Vagina (tissue), 2 donors: ENCODE results near the gene ARFGEF3. TPM values are rescaled to one million over a fixed set of nuclear protein-coding genes. Genes with fewer than 3 reads are reported as not detected.

ENCODE experiments used
- DNase-seq, 2 donors: peaks; one replicate each; pipeline ENCODE4 v3.0.0-alpha.2; 2017; ENCODE audit errors: extremely low spot score in 2 of 2
- H3K27ac ChIP-seq: fragments of 200-600 bp; sonication (generic); one replicate; pipeline ENCODE4 v1.5.1; 2019
- H3K27me3 ChIP-seq: fragments of 200-600 bp; sonication (generic); one replicate; pipeline ENCODE4 v1.5.1; 2019
- H3K36me3 ChIP-seq, 2 donors: fragments of 200-600 bp; sonication (generic); one replicate each; pipeline ENCODE4 v1.5.1; 2017 to 2019
- H3K4me1 ChIP-seq: fragments of 200-600 bp; sonication (generic); one replicate; pipeline ENCODE4 v1.5.1; 2019
- H3K4me3 ChIP-seq, 2 donors: fragments of 200-600 bp; sonication (generic); 1 replicate in 1 of 2; 2 replicates in 1 of 2; pipeline ENCODE4 v1.5.1; 2016 to 2019
- H3K9me3 ChIP-seq: fragments of 200-600 bp; sonication (generic); one replicate; pipeline ENCODE4 v1.5.1; 2019
- CTCF ChIP-seq, 3 experiments: fragments of 450-650 bp in 2 of 3; fragments of 200-600 bp in 1 of 3; sonication (generic) in 1 of 3; IDR thresholded peaks; one replicate each; pipeline ENCODE4 v1.5.1; 2017 to 2019; ENCODE audit warnings: antibody characterized with exemption in 3 of 3, mild to moderate bottlenecking in 2 of 3, moderate library complexity in 2 of 3
- POLR2A ChIP-seq, 2 donors: fragments of 450-650 bp; IDR thresholded peaks; one replicate each; pipeline ENCODE4 v1.6.1; 2017; ENCODE audit warnings: antibody characterized with exemption in 2 of 2, mild to moderate bottlenecking in 2 of 2, moderate library complexity in 2 of 2
- POLR2AphosphoS5 ChIP-seq, 2 donors: sonication (generic); formaldehyde crosslinking; IDR thresholded peaks; one replicate each; pipeline ENCODE4 v1.9.0; 2017; ENCODE audit warnings: antibody characterized with exemption in 2 of 2, mild to moderate bottlenecking in 2 of 2, low read depth in 1 of 2; ENCODE audit not compliant: insufficient read depth in 1 of 2
- intact Hi-C: fragments of 100-400 bp; cut with DNase I; formaldehyde crosslinking; loops from one replicate; pipeline ENCODE4 v1.15.1; 2023
- total RNA-seq: library from RNA; depleted of rRNA; stranded (reverse); fragments of >200 nt; gene quantifications from one replicate; pipeline ENCODE4 v1.2.3, GENCODE V29; 2016

Gene ARFGEF3
- total RNA-seq, 1 donor from 2014 or later, result 2.2 TPM

DNA sequence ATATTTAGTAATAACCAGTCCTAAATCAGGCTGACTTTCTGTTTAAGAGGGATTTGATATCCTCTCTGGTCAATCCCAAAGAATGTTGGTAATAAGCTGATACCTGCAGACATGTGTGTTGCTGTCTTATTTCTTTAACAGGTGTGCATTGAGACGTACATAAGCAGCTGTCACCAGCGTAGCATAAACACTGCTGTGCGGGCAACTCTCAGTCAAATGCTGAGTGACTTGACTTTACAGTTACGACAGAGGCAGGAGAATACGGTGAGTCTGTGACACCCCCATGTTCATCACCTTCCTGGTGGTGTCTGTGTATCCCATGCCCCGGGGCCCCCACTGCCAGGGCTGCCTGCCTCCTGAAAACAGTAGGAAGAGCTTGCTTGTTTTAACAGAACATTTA, 76.6 kb downstream of the ARFGEF3 start:
- H3K27me3 ChIP-seq, result no peaks in the 10 kb centered on the region
- no peaks in the 10 kb centered on the region for H3K9me3 ChIP-seq
- no peak for TF ChIP-seq POLR2A (IDR thresholded peaks at IDR 0.05)
- TF ChIP-seq POLR2AphosphoS5 (IDR thresholded peaks at IDR 0.05; ENCODE audit: insufficient read depth in 1 of 2, low read depth in 1 of 2), result no peak
- no peak for TF ChIP-seq CTCF (IDR thresholded peaks at IDR 0.05)
- no peak for DNase-seq
- H3K36me3 ChIP-seq, result no peaks in the 10 kb centered on the region
- H3K4me1 ChIP-seq, result no peaks in the 10 kb centered on the region
- no peak overlapping the region for H3K27ac ChIP-seq
- no peak overlapping the region for H3K4me3 ChIP-seq
- intact Hi-C loops, result no loop called here

DNA sequence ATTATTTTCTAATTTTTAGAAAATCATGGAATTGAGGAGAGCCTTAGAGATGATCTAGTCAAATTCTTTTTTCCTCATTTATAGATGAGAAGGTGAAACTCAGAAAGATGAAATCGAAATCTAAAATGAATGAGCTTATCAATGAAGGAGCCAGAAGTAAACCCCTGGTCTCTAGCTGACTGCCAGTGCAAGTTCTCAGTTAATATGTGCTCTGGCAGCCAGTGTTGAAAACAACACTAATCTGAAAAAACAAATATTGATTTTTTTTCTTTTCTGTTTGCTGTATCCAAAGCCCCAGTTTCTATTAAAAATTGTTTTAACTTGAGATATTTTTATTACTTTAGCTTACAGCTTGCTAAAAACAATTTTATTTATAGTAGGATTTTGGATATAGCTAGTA, 78.0 kb downstream of the ARFGEF3 start:
- H3K36me3 ChIP-seq, result no peaks in the 10 kb centered on the region
- H3K4me3 ChIP-seq, result no peak overlapping the region
- no peak for DNase-seq
- TF ChIP-seq POLR2A (IDR thresholded peaks at IDR 0.05), result no peak
- H3K4me1 ChIP-seq, result no peaks in the 10 kb centered on the region
- H3K9me3 ChIP-seq, result no peaks in the 10 kb centered on the region
- no peaks in the 10 kb centered on the region for H3K27me3 ChIP-seq
- no peak overlapping the region for H3K27ac ChIP-seq
- intact Hi-C loops, result no loop called here

- no peak overlapping the region for H3K27ac ChIP-seq
- no peak for TF ChIP-seq CTCF (IDR thresholded peaks at IDR 0.05)
- TF ChIP-seq POLR2AphosphoS5 (IDR thresholded peaks at IDR 0.05; ENCODE audit: insufficient read depth in 1 of 2, low read depth in 1 of 2), result no peak
- TF ChIP-seq POLR2A (IDR thresholded peaks at IDR 0.05), result no peak
These were observed 78.9 kb downstream of the ARFGEF3 start for GRCh38 chr6:138240476-138241245.

DNA sequence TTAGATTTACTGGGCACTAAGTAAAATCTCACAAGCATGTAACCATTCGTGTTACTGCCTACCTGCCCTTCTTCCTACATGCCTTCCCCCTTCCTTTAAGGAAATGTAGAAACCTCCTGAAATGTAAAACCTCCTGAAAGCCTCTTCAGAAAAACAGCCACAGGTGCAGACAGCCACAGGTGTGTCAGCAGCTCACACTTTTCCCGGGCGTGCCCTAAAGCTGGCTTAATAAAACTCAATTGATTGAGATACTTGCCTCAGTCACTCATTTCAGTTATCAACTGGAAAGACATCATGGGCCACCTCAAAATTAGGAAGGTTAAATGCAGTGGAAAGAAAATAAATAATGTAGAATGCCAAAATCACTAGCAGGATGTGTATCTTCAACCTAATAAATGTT, 79.6 kb downstream of the ARFGEF3 start:
- DNase-seq, result no peak
- TF ChIP-seq POLR2A (IDR thresholded peaks at IDR 0.05), result no peak
- no peak for TF ChIP-seq CTCF (IDR thresholded peaks at IDR 0.05)
- no peak for TF ChIP-seq POLR2AphosphoS5 (IDR thresholded peaks at IDR 0.05; ENCODE audit: insufficient read depth in 1 of 2, low read depth in 1 of 2)
- Histone ChIP-seq H3K36me3 (no peaks in the 10 kb centered on the region), H3K27ac (no peak overlapping the region), H3K4me1 (no peaks in the 10 kb centered on the region), H3K27me3 (no peaks in the 10 kb centered on the region), H3K4me3 (no peak overlapping the region), H3K9me3 (no peaks in the 10 kb centered on the region)
- intact Hi-C loops, result no loop called here

More at GRCh38 chr6:138240476-138241245, 78.9 kb downstream of the ARFGEF3 start:
- no peaks in the 10 kb centered on the region for H3K4me1 ChIP-seq
- H3K9me3 ChIP-seq, result no peaks in the 10 kb centered on the region
- intact Hi-C loops, result no loop called here
- no peak overlapping the region for H3K4me3 ChIP-seq
- H3K36me3 ChIP-seq, result no peaks in the 10 kb centered on the region
- no peak for DNase-seq
- no peaks in the 10 kb centered on the region for H3K27me3 ChIP-seq

DNA sequence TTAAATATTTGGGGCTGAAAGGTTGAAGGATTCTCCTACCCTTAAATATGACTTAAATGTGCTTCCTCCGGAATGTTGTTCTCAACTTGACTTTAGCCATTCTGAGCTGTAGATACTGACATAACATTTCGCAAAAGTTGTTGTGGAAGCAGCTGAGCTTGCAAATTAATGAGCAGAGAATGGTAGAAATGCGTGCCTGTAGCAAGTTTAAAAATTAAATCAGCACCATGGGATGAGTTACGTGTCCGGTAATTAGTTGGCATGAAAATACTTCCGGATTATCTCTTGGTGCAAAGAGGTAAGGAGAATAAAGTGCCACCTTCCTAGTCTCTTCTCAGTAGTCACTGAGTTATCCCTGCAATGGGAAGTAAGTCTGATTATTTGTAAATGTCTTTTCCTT, 80.2 kb downstream of the ARFGEF3 start:
- no peaks in the 10 kb centered on the region for H3K9me3 ChIP-seq
- H3K27ac ChIP-seq, result no peak overlapping the region
- H3K27me3 ChIP-seq, result no peaks in the 10 kb centered on the region
- H3K4me3 ChIP-seq, result no peak overlapping the region
- no peak for DNase-seq
- TF ChIP-seq POLR2A (IDR thresholded peaks at IDR 0.05), result no peak
- no peak for TF ChIP-seq CTCF (IDR thresholded peaks at IDR 0.05)
- no peak for TF ChIP-seq POLR2AphosphoS5 (IDR thresholded peaks at IDR 0.05; ENCODE audit: insufficient read depth in 1 of 2, low read depth in 1 of 2)
- intact Hi-C loops, result no loop called here
- no peaks in the 10 kb centered on the region for H3K36me3 ChIP-seq
- H3K4me1 ChIP-seq, result no peaks in the 10 kb centered on the region
